Stimulated activated CD8-positive, alpha-beta memory T cell treated with anti-CD3 and anti-CD28 coated beads, Interleukin-12 subunit alpha, Interleukin-12 subunit beta, amount 100 ng/mL, for 4 hours (primary cell): ENCODE measurements around the gene AMPD3.

Experiments
- DNase-seq: peaks from one replicate; pipeline ENCODE4 v3.0.0-alpha.2; 2020; ENCODE audit warnings: low read depth

The AMPD3 gene

DNA sequence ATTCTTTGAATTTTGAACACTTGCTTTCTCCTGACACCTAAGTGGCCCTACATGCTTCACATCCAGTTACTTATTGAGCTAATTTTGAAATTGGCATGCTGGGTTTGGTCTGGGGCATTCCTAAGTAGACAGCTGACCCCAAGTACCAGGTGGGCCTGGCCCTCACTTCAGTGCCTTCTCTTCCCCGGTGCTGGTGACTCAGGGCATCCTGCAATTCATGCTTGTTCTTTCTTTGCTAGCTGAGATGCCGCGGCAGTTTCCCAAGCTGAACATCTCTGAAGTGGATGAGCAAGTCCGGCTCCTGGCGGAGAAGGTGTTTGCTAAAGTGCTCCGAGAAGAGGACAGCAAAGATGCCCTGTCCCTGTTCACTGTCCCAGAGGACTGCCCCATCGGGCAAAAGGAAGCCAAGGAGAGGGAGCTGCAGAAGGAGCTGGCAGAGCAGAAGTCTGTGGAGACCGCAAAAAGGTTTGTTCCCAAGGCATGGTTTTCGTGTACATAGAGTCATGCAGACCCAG lies 6.3 kb downstream of the AMPD3 start:
- no peak for DNase-seq

DNA sequence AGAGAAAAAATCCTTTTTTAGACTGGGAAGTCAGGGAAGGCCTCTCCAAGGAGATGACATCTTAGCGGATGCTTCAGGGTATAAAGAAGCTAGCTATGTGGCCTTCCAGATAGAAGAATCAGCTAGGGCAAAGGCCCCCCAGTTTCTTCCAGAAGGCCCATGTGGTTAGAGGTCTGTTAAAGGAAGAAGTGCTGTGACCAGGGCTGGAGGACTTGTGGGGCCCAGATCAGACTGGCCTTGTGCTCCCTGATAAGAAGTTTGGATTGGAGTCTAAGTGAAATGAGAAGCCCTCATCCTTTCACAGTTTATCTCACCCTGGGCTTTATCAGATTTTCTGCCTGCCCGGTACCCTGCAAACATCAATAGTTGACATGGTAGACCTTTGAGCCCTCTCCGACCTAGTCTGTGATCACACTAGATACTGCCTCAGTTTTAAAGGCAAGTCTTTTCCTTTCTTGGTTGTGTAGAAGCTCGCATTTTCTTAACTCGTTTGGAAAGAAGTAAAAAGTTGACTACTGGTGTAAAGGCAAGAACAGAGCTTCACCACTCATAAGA lies 7.8 kb downstream of the AMPD3 start:
- DNase-seq, result no peak

DNA sequence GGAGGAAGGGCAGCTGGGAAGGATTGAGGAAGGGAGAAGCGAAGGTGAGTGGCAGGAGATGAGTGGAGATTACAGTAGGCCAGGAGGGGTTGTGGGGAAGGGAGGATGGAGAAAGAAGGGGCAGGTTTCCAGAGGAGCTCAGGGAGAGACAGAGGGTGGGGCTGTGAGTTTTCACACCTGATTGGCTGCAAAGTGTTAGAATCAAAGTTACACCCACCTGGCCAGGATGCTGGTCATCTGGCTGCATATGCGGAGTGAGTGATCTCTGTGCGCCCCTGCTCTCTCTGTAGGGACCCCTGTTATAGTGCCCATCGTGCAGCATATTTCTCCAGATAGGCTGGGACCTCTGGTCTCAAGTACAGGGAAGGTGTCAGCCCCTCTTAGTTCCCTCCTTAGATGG lies 18.3 kb downstream of the AMPD3 start:
- no peak for DNase-seq

DNA sequence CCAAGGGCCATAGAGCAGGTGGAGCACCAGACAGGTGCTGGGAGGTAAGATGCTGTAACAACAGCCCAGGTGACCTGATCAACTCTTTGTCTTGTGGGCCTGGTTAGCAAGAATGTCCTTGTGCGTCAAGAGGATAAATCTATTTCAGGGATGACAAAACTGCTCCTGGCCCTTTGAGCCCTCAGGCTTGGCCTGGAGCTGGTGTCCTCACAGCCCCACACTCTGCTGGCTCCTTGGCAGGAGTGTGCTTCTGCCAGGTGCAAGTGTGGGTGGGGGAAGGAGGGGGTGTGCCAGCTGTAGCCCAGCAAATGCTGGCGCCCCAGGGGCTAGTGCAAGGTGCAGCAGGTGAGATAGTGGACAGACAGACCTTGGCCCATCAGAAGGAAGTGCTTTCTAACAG lies 19.5 kb downstream of the AMPD3 start:
- no peak for DNase-seq

DNA sequence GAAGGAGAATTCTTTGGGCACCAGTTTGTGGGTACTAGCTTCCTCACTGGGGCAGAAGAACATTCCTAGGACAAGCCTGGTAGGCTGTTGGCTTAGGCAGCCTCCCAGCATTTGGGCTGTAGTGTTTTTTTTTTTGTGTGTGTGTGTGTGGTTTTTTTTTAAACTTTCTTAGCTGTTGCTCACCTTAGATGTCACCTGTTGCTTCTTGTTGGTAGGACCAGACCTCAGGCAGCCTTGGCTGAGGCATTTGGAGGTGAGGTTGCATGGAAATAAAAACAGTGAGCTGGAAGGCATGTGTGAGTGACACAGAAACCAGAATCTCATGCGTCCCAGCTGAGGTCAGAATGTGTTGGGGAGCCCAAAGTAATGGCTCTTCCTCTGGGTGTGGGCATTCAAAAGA lies 21.3 kb downstream of the AMPD3 start:
- DNase-seq, result no peak

DNA sequence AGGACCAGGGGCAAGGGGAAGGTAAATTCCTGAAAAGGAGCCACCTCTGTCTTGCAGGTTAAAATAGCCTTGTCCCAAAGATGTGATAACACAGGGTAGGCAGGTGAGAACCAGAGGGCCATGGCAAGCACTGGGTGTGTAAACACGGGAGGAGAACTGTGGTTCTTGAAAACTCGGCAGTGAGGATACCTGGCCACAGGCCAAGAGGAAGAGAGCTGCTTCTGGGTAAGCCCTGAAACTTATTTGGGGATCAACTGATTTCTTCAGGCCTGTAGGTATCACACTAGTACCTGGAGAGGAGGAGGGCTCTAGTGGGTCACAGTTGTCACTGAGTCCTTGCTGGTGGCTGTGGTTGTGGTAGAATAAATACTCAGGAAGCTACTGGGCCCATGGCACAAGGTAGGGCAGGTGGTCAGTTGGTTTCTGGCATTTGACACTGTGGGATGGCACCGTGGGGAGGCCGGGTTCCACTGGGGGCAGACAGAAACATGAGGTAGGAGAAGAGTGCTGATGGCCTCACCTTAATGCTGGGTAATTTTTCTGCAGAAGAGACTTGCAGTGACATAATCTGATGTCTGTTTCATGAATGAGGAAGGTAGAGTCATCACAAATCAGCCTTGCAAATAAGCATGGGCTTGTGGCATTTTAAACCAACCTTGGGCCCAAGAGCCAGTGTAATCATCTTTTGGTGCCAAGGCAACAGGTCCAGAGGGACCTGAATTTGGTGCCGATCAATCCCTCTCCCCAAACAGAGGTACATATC lies 22.0 kb downstream of the AMPD3 start:
- no peak for DNase-seq

DNA sequence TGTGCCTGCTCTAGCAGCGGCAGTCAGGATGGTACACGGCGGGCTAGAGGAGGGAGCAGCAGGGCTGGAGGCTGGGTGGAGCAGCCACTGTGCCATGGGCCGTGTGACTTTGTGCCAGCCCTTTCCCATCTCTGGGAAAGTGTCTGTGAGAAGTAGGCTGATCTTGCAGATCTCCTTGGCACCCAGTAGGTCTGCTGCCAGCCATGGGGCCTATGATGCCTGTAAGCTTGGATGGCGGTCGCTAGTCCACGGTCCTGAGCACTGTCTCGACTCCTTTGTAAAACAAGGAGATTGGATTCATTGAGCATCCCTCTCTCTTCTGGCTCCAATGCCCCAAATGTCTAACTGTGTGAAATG lies 22.6 kb downstream of the AMPD3 start:
- no peak for DNase-seq

DNA sequence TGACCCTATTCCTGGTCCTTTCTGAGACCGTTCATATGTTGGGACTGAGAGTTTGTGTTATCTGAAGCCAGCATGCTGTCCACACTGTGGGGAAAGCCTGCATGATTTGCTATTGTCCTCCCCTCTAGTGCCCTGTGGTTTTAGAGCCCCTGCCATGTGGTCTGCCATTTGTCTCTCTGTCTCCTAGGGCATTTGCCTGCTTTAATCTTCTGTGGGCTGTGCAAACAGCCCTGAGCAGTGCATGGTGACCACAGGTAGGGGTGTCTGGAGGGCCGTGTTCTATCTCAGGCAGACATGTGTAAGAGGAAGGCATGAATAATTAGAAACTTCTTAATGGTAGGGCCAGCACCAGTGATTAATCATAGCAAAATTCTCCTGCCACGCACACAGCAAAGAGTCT lies 23.0 kb downstream of the AMPD3 start:
- DNase-seq, result no peak

DNA sequence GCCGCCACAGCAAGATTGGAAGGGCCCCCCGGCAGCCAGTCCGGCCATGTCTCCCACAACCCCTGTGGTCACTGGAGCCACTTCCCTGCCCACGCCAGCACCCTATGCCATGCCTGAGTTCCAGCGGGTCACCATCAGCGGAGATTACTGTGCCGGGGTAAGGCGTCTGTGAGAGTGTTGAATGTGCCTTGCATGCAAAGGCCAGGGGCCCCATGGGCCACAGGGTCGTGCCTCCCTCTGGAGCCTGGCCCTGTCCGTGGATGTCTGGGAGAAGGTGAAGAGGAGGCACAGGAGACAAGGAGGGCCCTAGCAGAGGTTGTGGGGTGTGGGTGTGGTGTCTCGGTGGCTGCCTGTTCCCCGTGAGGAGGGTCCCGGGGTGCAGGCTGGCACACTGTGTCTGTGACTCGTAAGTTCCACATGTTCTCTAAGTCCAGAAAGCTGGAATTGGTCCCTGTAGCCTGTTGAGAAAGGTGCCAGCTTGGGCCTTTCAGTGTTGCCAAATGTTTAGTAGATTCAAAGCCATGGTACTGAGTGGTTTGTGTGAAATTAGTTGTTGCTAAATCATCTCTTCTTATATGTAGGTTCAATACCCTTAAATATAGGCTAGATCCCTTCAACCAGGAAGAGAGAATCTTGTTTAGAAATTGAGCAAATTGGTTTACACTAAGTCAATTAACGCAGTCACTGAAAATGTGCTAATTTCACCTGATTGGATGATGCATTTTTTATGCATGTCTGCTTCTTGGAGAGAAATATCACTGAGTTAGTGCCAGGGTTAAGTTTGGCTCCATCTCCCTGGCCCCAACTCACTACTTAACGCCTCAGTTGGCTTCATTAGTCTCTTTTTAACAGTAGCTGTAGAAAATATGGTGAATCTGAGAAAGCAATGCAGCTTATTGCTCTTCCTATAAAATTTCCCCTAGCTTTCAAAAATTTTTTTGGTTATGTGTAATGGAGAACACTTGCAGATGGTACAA lies 23.8 kb downstream of the AMPD3 start:
- DNase-seq, result no peak

DNA sequence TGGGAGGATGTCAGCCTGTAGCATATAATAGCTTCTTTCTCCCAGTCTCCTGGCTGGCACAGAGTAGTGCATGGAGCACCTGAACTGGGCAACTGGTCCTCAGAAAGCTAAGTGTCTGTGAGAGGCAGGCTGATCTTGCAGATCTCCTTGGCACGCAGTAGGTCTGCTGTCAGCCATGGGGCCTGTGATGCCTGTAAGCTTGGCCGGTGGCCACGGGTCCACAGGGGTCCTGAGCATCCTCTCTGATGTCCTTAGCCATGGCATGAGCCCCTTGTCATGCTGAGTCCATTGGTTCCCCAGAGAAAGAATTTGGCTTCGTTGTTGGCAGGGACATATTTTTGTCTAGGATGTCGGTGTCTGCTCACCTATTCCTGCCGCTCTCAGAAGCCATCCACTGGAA lies 25.0 kb downstream of the AMPD3 start:
- DNase-seq, result no peak

DNA sequence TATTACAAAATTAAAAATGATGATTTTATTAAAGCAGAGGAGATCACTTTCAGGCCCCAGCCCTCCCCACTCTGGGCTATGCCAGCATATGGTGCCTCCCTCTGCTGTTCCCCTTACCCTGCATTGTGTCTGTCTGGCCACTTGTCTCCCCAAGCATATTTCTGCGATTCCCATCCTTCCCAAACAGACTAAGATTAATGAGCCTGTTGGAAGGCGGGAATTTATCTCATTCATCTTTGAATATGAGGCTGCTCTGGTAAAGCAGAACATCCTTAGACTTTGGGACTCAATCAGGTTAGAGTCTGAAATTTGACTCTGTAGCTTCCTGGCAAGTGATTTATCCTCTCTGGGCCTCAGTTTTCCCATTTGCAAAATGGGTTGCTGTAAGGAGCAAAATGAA lies 25.7 kb downstream of the AMPD3 start:
- no peak for DNase-seq

DNA sequence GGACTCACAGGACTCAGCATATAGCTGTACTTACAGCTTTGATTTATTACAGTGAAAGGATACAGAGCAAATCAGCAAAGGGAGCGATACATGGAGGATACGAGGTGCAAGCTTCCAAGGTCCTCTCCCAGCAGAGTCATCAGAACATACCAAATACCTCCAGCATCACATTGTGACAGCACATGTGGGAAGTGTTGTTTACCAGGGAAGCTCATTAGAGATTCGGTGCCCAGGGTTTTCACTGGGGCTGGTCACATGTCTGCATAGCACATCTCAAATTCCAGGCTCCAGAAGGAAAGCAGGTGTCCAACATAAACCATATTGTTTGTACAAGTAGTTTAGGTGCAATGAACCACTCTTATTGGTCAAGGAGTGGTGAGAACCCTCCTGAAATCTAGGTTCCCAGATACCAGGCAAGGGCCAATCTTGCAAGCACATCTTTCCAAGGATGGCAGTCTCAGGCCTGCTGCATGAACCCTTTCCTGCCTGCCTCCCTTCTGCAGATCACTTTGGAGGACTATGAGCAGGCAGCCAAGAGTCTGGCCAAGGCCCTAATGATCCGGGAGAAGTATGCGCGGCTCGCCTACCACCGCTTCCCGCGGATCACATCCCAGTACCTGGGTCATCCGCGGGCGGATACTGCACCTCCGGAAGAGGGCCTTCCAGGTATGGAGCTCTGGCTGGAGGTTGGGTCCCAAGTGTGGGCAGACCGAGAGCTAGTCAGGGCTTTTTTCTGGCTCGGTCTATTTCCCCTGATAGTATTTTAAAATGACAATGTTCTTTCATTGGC lies 26.7 kb downstream of the AMPD3 start:
- DNase-seq, result no peak

DNA sequence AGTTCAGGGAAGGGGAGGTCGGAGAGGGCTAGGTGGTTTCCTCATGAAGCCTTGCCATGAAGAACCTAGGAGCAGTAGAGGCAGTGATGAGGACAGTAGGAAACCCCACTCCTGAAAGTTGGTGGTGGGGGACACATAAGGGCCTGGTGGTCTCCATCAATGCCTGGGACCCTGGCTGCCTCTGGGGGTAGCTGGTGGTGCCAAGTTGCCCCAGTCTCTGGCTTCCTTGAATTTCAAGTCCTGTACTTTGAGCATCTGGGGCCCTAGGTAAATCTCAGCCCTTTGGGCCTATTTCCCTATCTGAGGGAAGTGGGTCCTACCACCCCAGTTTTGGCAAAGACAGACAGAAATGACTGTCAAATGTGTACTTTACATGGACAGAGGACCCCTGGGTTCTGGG lies 28.1 kb downstream of the AMPD3 start:
- DNase-seq, result no peak

DNA sequence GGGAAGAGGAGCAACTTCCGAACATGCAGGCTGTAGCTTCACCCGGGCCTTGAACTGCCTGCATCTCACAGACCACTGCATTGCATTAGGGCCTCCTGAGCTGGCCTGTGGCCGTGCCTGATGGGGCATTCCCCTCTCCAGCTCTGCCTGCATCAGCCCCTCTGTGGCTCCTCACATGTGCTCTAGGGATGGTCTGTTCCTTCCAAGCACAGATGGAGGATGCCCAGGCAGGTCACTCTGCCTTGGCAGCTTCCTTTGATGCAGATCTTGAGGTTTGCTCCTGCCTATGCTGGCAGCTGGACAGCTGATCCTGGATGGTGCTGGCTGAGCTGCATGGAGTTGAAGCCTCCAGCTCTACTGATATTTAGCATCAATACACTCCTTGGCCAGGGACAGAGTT lies 28.5 kb downstream of the AMPD3 start:
- no peak for DNase-seq

DNA sequence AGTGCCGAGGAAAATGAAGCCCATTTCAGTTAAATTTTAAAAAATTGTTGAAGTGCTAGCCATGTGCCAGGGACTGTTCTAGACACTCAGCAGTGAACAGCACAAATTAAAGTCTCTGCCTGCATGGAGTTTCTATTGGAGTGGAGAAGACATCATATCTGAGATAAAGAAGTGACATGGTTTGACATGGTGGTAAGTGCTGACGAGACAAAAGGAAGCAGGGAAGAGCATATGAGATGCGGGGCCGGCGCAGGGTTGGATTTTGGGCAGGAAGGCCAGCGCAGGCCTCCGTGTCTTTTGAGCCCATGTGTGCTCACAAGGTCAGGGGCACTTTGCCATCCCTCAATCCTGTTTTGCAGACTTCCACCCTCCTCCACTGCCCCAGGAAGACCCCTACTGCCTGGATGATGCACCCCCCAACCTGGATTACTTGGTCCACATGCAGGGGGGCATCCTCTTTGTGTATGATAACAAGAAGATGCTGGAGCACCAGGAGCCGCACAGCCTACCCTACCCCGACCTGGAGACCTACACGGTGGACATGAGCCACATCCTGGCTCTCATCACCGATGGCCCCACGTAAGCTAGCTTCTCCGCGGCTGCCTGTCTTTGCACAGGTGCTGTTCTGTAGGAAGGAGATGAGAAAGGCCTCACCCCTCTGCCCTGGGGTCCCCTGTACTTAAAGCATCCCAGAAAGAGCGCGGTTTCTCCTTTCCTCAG lies 29.6 kb downstream of the AMPD3 start:
- no peak for DNase-seq

DNA sequence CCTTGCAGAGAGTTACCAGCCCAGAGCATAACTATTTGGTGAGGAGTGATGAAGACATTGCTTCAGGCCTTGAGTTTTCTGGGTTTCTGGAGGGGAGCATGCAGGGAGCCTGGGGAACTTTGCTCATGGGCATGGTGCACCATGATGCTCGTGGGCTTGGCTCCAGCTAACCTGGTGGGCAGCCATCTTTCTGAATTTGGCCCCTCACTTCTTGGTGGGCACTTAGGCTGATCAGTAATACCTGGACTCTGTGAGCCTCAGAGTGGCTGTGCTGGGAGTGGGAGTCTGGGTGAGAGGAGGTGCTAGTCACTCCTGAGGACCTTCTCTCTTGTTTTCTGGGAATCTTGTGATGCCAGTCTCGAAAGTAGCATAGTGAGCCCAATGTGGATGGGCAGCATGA lies 30.6 kb downstream of the AMPD3 start:
- DNase-seq, result no peak

DNA sequence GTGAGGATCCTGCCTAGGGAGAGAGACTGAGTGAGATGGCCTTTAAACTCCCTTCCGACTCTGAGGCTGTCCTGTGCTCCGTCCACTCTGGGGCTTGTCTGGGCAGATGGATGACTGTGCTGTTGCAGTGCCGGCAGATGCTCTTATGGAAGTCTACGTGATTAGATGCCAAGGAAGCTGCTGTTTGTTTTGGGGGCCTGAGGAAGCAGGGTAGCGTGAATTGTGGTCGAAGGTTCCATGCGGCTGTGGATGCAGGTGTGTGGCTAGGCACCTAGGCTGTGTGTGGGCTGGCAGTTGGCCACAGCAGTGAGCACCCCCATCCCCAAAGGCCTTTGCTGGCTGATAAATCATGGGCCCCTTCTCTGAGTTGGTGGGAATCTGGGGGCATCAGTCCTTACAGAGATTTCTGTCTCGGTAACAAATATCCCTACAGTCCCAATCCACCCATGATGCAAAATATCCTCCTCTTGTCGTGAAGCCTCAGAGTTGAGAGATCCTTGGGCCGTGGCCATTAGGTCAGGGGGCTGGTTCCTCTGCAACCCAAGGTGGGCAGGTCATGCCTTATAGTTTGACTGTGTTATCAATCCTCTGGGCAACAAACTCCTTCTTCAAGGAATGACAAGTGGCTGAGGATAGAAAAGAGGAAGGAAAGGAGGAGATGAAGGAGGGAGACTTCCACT lies 31.2 kb downstream of the AMPD3 start:
- DNase-seq, result no peak

DNA sequence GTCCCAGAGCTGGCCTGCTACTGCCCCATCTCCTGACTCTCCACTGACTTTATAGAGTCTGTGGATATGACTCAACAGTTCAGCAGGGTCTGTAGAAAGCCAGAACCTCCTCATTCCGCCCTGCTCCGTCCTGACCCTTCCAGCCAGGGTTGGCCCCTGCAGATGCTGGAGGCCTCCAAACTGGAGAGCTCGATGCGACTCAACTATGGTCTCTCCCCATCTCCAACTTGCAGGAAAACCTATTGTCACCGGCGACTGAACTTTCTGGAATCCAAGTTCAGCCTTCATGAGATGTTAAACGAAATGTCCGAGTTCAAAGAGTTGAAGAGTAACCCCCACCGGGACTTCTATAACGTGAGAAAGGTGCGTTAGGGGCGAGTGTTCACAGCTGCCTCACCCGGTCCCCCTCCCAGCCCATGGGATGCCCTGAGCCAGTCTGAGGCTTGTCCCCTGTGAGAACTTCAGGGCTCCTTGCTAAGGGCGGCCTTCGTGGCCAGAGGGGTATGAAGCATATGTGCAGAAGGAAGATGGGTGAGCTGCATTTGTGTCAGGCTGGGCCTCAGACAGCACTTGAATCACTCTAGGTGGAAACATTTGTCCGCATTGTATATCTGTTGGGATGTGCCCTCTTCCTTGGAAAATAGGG lies 32.1 kb downstream of the AMPD3 start:
- DNase-seq, result no peak

DNA sequence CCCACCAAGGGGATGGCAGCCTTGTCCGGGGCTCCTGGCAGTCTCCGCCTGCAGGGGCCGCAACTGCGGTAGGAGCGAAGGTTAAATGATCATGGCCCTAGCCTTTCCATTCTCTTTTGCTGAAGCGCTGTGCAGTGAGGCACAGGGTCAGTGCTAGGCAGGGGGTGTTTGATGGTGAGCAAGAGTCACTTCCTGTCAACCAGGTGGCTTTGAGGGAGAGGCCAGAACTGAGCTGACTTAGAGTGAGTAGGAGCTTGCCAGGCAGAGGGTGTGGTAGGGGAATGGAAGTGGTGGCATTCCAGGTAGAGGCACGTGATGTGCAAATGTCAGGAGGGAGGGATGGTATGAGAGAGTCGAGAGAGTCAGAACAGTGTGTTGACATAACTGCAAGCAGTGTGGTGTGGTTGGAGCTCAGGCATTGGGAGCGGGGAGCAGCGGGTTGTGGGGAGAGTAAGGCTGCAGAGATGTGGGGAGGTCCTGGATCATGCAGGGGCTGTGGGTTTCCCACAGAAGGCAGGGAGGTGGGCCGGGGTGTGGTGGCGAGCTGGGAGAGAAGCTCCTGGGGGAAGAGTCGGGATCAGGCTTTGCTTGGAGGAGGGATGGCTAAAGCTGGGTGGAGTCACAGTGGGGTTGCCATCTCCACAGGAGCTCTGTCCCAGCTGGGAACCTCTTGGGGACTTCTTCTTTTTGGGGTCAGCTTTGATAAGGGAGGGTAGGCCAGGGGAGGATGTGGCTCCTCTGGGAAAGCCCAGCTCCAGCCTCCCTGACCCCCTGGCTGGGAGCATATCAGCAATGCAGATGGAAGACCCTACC lies 33.3 kb downstream of the AMPD3 start:
- DNase-seq, result no peak
